Measurements from ENCODE around the gene GLIS1. TPM values are rescaled to one million over a fixed set of nuclear protein-coding genes. Genes with fewer than 3 reads are reported as not detected.

Gene GLIS1
- total RNA-seq (2013; cell fraction: nucleolus; rRNA removed): not detected in 2 replicates
- total RNA-seq (2014; rRNA removed) (0.05 TPM in 1 of 2 replicates, not detected in the other), total RNA-seq (2014; rRNA removed; fragmentation: Illumina TruSeq; extraction: Trizol) (not detected in 2 replicates), total RNA-seq (2021) (0.13 TPM in 1 of 2 replicates, not detected in the other), polyA plus RNA-seq (2011; rRNA removed) (not detected in 2 replicates), polyA plus RNA-seq (2014; fragmentation: Illumina TruSeq; extraction: Trizol) (not detected in 2 replicates), polyA plus RNA-seq (2014; fragmentation: Nextera tagmentation; extraction: Ambion mirVana) (not detected), polyA plus RNA-seq (2014; rRNA removed) (not detected in 2 replicates), polyA plus RNA-seq (2016; fragmentation: Nextera tagmentation; extraction: Ambion mirVana) (not detected), polyA minus RNA-seq (2011; rRNA and poly(A)+ RNA removed) (not detected in 2 replicates), Bru-seq, nascent RNA (percentile 5 among the genes with signal in this experiment), BruChase-seq, experiment 1, labeled RNA remaining after a 6-hour chase (percentile 23 among the genes with signal in this experiment), BruChase-seq, experiment 2, labeled RNA remaining after a 2-hour chase (percentile 27 among the genes with signal in this experiment)
- not detected for polyA plus RNA-seq (2011; ENCODE audit: low read depth)
- polyA plus RNA-seq (2011; cell fraction: cytosol; rRNA removed): not detected in 2 replicates
- polyA plus RNA-seq (2011; cell fraction: nucleus; rRNA removed): not detected in 2 replicates
- not detected in 2 replicates for polyA plus RNA-seq (2012)
- polyA minus RNA-seq (2011; cell fraction: cytosol; rRNA and poly(A)+ RNA removed): not detected in 2 replicates
- not detected in 2 replicates for polyA minus RNA-seq (2011; cell fraction: nucleus; rRNA and poly(A)+ RNA removed)
- long read RNA-seq, experiment 1: 0 reads
- long read RNA-seq, experiment 2: 0 reads

DNA sequence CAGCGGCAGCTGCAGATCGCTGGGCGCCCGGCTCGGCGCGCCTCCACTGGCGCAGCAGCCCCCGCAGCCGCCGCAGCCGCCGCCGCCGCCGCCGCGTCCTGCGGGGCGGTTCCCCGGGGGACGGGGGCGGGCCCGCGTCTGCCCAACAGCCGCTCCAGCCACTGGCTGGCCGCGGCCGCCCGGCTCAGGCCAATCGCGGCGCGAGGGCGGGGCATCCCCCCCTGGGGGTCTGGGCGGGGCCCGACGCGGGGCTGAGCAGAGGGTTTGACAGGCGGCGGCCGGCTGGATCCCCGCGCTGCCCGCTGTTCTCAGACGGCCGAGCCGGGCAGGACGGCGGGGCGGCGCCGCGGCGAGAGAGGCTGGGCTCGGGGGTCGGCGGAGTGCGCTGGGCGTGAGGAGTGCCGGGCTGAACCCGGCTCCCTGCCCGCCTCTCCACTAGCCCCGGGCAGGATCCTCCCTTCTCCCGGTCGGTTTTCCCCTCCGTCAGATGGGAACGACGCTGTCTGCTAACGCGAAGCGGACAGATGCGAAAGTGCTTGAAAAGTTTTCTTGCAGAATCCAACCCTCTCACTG lies at the start of gene GLIS1:
Gene GLIS1, minus strand, starts transcription at position 56 of the 573 bp plus-strand sequence. CDS start 1,100 bp downstream, outside the sequence.
- POLR2A ChIA-PET: no interaction called here
- CTCF ChIA-PET: no interaction called here
- Histone ChIP-seq H2AFZ (ENCODE audit: control insufficient read depth, low read depth, low read length) (peak within 1 kb of the TSS; percentile 62), H3K27ac (ENCODE audit: control insufficient read depth, insufficient read depth) (no peak within 1 kb of the TSS), H3K9me3 (replicated peaks; ENCODE audit: control insufficient read depth, insufficient read depth, low read length) (no peaks in the 10 kb centered on the region; the same call in 2 of the 3 replicates), H3K4me1 (ENCODE audit: control insufficient read depth, insufficient read depth, low read length) (no peaks in the 10 kb centered on the region), H3K9ac (ENCODE audit: control insufficient read depth, insufficient read depth, low read length) (no peak within 1 kb of the TSS; the same call in 1 of the 2 replicates), H3K4me3 (peak within 1 kb of the TSS; percentile 65), H3K79me2 (ENCODE audit: control insufficient read depth, insufficient read depth, low read length) (no peaks in the 10 kb centered on the region), H3K4me2 (ENCODE audit: control insufficient read depth, insufficient read depth) (peak within 1 kb of the TSS; percentile 90), H4K20me1 (ENCODE audit: control insufficient read depth, insufficient read depth) (no peaks in the 10 kb centered on the region), H3K36me3 (ENCODE audit: control insufficient read depth in 2 of 2, insufficient read depth in 2 of 2, low read length in 1 of 2) (no peaks in the 10 kb centered on the region), H3K27me3 (replicated peaks in 1 of 2; ENCODE audit: control insufficient read depth in 2 of 2, insufficient read depth in 2 of 2, low read length in 1 of 2) (peaks cover 7 to 9% of the 10 kb centered on the region in 2 experiments)
- in situ Hi-C loops (cut with MboI) (no loop called here), intact Hi-C loops (cut with micrococcal nuclease; ENCODE audit: unreplicated experiment) (no loop called here)
- 2% methylated on average over 21 of the region's 73 CpGs for WGBS (ENCODE audit: insufficient coverage, insufficient replicate concordance, low lambda C conversion rate, missing lambda C conversion rate)
- peak; percentile 100 for ATAC-seq
- no TSS peak for BruUV-seq (replicated peaks)
- SMC1A ChIA-PET (ENCODE audit: uncharacterized antibody, unreplicated experiment): no interaction called here
- RAD21 ChIA-PET (ENCODE audit: unreplicated experiment): no interaction called here
- FAIRE-seq: no peak
- DNase-seq (ENCODE audit: low read depth, low spot score): no peak
- TF ChIP-seq DPF2 (IDR thresholded peaks at IDR 0.05): peak; percentile 66
- TF ChIP-seq SUZ12 (IDR thresholded peaks at IDR 0.05; ENCODE audit: unreplicated experiment): no peak
- TF ChIP-seq EGR1 (IDR thresholded peaks at IDR 0.05; ENCODE audit: borderline replicate concordance in 1 of 2, low read depth in 2 of 2, low read length in 2 of 2): peak in 1 of 2 experiments; percentile 48; a peak in 2 of 3 replicates
- TF ChIP-seq E2F8 (IDR thresholded peaks at IDR 0.05; ENCODE audit: low read depth, partially characterized antibody): no peak
- TF ChIP-seq TCF3 (IDR thresholded peaks at IDR 0.05; ENCODE audit: borderline replicate concordance, insufficient read depth, low read depth, low read length): no peak
- TF ChIP-seq NR2C1 (IDR thresholded peaks at IDR 0.05): no peak
- TF ChIP-seq EED (IDR thresholded peaks at IDR 0.05; ENCODE audit: low read depth): no peak
- no peak for TF ChIP-seq NRF1 (conservative IDR thresholded peaks at IDR 0.05; ENCODE audit: low read depth, low read length)
- no peak for TF ChIP-seq MEF2A (IDR thresholded peaks at IDR 0.05; ENCODE audit: insufficient read depth, low read depth, low read length)
- peak; percentile 93 for TF ChIP-seq SP1 (IDR thresholded peaks at IDR 0.05; ENCODE audit: low read depth, low read length)
- TF ChIP-seq MAX (IDR thresholded peaks at IDR 0.05; ENCODE audit: low read depth, low read length): no peak
- TF ChIP-seq NFIC (IDR thresholded peaks at IDR 0.05; ENCODE audit: low read depth, low read length): no peak
- TF ChIP-seq HDGF (IDR thresholded peaks at IDR 0.05): no peak
- 0 out of 2 replicates have a peak, but pooled peaks have one; percentile 54 for TF ChIP-seq CHD2 (IDR thresholded peaks at IDR 0.05; ENCODE audit: borderline replicate concordance, low read depth, low read length)
- TF ChIP-seq BMI1 (IDR thresholded peaks at IDR 0.05; ENCODE audit: borderline replicate concordance): no peak
- no peak for TF ChIP-seq HDAC6 (IDR thresholded peaks at IDR 0.05; ENCODE audit: unreplicated experiment)
- TF ChIP-seq SREBF2 (IDR thresholded peaks at IDR 0.05; ENCODE audit: low read length): no peak
- TF ChIP-seq RAD21 (IDR thresholded peaks at IDR 0.05; ENCODE audit: insufficient read depth, low read depth, low read length): no peak
- TF ChIP-seq ZNF207 (IDR thresholded peaks at IDR 0.05; ENCODE audit: borderline replicate concordance): no peak
- no peak for TF ChIP-seq SIN3A (IDR thresholded peaks at IDR 0.05; ENCODE audit: low read depth, low read length)

Measured in GM12878 (cell line).